ENCODE results near the gene MYBPC3. TPM values are rescaled to one million over a fixed set of nuclear protein-coding genes. Genes with fewer than 3 reads are reported as not detected.
A peak's percentile ranks its signal among the peaks of the same experiment; 100 is the strongest.

The MYBPC3 gene
- total RNA-seq, 2 donors from 2014 or later: 797 to 1,210 TPM

DNA sequence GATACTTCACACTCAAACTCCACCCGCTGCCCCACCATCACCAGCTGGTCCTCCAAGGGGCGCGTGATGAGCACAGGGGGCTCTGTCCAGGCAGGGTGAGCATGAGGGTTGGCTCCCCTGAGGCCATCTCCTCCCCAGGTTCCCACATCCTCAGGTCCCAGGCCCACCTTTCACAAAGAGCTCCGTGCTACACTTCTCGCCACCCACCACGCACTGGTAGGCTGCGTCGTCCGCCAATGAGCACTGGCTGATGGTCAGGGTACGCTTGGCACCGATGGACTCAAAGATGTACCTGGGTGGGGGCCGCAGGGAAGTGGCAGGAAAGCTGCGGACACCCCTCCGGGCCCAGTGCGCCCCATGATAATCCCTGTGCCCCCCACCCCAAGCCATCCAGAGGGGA lies 9.6 kb downstream of the MYBPC3 start:
- Histone ChIP-seq H3K27ac (peak overlapping the region; percentile 16 to 33), H3K36me3 (peaks cover 89% of the 10 kb centered on the region), H3K4me1 (peaks cover 0 to 18% of the 10 kb centered on the region in 2 donors)

DNA sequence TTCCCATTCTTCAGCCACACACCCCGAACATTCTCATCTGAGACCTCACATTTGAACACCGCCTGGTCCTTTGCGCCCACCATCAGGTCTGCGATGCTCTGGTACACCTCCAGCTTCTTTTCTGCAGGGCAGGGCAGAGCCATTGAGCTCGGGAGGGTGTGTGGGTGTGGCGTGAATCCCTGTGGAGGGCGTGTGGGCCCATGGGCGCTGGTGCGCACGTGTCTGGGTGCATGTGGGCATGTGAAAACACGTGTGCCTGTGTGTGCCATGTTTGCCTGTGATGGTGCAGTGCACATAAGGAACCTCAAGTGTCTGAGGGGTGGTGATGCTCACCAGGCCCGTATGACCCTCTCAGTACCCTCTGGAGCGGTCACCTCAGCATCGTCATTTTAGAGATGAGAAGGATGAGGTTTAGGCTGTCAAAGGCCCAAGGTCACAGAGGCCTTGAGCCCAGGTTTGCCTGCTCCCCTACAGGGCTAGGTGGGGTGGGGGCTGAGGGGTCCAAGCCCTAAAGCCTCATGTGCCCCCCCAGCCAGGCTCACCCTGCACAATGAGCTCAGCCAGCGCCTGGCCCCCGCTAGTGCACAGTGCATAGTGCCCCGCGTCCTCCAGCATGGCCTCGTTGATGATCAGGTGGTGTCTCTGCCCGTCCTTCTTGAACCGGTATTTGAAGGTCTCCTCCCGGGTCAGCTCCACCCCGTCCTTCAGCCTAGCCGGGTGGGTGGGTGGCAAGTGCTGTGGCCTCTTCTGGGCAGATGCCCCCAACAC lies 10.3 kb downstream of the MYBPC3 start:
- peak overlapping the region; percentile 1 to 52 for H3K27ac ChIP-seq
- H3K36me3 ChIP-seq: peaks cover 89% of the 10 kb centered on the region

More for the DNA sequence above, 9.6 kb downstream of the MYBPC3 start:
- Histone ChIP-seq H3K27me3 (no peaks in the 10 kb centered on the region), H3K9me3 (no peaks in the 10 kb centered on the region), H3K4me3 (no peak overlapping the region)
- no peak for DNase-seq (ENCODE audit: low spot score)
- no peak for TF ChIP-seq CTCF (IDR thresholded peaks at IDR 0.05)

DNA sequence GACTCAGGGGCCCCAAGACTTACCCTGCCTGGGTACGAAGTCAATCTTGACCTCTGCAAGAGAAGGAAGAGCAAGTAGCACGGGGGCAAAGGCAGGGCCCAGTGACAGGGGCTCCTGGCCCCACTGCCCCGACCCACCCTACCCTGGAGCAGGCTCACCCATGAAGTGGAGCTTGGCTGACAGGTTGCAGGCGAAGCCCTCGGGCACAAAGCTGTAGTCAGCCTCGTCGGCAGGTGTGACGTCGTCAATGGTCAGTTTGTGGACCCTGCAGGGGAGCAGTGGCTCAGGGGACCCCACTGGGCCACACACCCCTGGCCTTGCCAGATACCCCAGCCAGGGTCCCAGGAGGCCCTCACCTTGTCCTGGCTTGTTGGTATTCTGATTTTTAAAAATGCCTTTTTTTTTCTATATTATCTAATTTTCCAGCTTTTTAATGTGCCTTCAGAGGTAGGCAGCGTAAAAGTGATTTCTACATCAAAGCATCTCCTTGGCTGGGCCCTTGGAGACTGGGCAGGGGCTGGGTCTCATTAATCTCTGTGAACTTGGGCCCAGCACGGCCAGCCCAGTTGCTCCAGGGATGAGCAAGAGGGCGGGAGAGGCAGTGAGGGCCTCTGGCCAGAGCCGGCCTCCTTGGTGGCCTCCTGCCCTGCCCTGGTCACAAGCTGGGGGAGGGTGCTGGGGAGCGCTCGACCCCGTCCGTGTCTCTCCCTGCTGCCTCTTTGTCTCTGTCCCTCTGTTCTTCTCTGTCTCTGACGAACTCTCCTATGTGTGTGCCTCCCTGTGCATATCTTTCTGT lies 11.3 kb downstream of the MYBPC3 start:
- no peaks in the 10 kb centered on the region for H3K9me3 ChIP-seq
- H3K4me3 ChIP-seq: no peak overlapping the region
- H3K27ac ChIP-seq: no peak overlapping the region
- peaks cover 0 to 5% of the 10 kb centered on the region in 2 donors for H3K4me1 ChIP-seq
- H3K36me3 ChIP-seq: peaks cover 87% of the 10 kb centered on the region
- TF ChIP-seq CTCF (IDR thresholded peaks at IDR 0.05): no peak
- H3K27me3 ChIP-seq: no peaks in the 10 kb centered on the region
- no peak for DNase-seq (ENCODE audit: low spot score)

More for the DNA sequence above, 10.3 kb downstream of the MYBPC3 start:
- no peak for TF ChIP-seq CTCF (IDR thresholded peaks at IDR 0.05)
- Histone ChIP-seq H3K4me3 (no peak overlapping the region), H3K27me3 (no peaks in the 10 kb centered on the region), H3K4me1 (peaks cover 0 to 12% of the 10 kb centered on the region in 2 donors), H3K9me3 (no peaks in the 10 kb centered on the region)
- DNase-seq (ENCODE audit: low spot score): no peak

DNA sequence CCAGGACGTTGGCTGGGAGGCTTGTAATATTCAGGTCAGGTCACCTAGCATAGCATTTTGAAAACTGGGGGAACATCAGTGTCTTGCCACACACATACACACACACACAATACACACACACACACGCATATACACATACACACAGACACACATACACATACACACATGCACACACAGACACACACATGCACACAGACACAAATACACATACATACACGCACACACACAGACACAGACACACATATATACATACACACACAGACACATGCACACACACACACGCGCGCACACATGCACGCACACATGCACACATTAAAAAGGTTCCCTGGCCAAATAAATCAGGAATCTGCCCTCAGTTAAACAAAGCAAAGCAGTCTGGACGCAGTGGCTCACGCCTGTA lies 12.5 kb downstream of the MYBPC3 start:
- Histone ChIP-seq H3K4me1 (peaks cover 0 to 5% of the 10 kb centered on the region in 2 donors), H3K27me3 (no peaks in the 10 kb centered on the region), H3K36me3 (peaks cover 86% of the 10 kb centered on the region), H3K4me3 (no peak overlapping the region), H3K27ac (no peak overlapping the region), H3K9me3 (no peaks in the 10 kb centered on the region)
- no peak for DNase-seq (ENCODE audit: low spot score)
- no peak for TF ChIP-seq CTCF (IDR thresholded peaks at IDR 0.05)

DNA sequence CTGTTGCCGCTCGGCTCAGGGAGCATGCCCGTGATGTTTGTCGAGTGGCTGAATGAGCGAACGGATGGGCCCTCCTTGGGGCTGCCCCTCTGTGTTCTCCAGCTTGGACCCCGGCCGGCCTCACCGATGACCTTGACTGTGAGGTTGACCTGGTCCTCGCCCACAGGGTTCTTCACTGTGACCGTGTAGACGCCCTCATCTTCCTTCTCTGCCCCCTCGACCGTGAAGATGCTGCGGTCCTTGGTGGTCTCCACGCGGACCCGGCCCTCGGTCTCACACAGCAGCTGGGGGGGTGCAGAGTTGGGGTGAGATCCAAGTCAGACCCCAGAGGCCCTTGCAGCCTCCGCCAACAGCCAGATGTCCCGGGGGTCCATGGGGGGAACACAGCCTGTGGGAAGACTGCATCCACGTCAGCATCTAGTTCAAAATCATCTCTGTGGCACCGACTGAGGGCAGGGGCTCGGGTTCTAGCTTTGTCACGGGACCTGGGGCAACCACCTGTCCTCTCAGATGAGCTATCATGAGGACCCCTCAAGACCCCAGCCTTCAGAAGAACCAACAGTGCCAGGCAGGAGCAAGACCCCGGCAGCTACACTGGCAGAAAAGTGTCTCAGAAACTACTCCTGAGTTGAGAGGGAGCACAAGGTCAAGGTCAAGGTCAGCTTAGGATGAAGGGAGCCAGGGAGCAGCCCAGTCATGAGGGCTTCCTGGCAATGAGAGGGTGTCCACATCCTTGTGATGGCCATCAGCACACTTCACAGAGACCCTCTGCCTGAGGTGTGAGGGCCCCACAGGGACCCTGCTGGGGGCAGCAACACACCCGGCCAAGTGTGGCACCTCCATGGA lies 13.9 kb downstream of the MYBPC3 start:
- H3K4me3 ChIP-seq: no peak overlapping the region
- no peaks in the 10 kb centered on the region for H3K27me3 ChIP-seq
- H3K9me3 ChIP-seq: no peaks in the 10 kb centered on the region
- peaks cover 86% of the 10 kb centered on the region for H3K36me3 ChIP-seq
- DNase-seq (ENCODE audit: low spot score): no peak
- H3K4me1 ChIP-seq: peaks cover 0 to 5% of the 10 kb centered on the region in 2 donors
- peak overlapping the region; percentile 13 to 35 for H3K27ac ChIP-seq
- no peak for TF ChIP-seq CTCF (IDR thresholded peaks at IDR 0.05)

Measured in right atrium auricular region (tissue), 2 donors.